Head of caudate nucleus (tissue), 42 donors: ENCODE data around the gene CLCN3.

Experiments used
- DNase-seq, 42 donors: peaks; one replicate each; pipeline versions ENCODE4 v3.0.0 to v3.0.0-alpha.2; 2020 to 2021; ENCODE audit warnings: mixed read lengths in 7 of 42
- intact Hi-C: fragments of 100-400 bp; cut with DNase I; formaldehyde crosslinking; loops from one replicate; pipeline ENCODE4 v1.15.0; 2022

Gene CLCN3

DNA sequence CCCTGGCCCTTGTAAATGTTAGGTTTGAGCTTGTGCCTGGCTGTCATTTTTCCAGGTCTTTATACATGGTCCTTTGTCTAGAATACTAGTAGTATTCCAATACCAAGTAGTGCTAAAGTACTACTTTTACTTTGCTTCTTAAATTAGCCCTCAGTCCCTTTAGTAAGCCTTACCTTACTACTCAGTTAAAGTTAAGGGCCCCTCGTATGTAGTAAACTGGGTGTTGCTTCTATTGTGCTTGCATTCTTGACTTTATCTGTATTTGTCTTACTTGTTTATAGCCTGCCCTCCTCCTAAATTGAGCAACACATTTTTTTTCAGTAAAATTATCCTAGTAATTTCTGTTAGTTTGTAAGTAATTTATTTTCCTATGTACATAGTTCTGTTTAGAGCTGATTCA is 25.2 kb downstream of the CLCN3 start:
- intact Hi-C loops = no loop called here

DNA sequence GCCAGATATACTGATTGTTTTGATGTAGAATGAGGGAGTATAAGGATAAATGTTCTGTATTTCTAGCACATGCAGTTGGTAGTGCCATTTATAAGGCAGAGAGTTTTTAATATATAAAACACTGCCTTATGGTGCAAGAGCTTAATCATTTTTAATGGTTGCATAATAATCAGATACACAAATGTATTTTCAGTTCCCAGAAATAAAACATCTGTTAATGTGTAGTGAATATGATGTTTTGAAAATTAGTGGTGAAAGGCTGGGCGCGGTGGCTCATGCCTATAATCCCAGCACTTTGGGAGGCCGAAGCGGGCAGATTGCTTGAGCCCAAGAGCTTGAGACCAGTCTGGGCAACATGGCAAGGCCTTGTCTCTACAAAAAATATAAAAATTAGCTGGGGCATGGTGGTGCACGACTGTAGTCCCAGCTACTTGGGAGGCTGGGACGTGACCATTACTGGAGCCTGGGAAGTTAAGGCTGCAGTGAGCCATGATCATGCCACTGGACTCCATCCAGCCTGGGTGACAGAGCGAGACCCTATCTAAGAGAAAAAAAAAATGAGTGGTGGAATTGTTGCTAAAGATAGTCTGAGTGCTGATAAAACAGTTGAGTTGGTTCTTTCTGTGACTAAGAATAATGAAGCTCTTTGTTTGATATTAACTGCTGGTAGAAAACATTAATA is 29.3 kb downstream of the CLCN3 start:
- intact Hi-C loops = no loop called here
- DNase-seq = no peak

More for the DNA sequence above, 25.2 kb downstream of the CLCN3 start:
- no peak for DNase-seq

- no peak for DNase-seq
- intact Hi-C loops = no loop called here
Observed at GRCh38 chr4:169650227-169650936, 30.0 kb downstream of the CLCN3 start.

GRCh38 chr4:169652535-169652934 is 32.2 kb downstream of the CLCN3 start:
- DNase-seq = no peak
- intact Hi-C loops = no loop called here

DNA sequence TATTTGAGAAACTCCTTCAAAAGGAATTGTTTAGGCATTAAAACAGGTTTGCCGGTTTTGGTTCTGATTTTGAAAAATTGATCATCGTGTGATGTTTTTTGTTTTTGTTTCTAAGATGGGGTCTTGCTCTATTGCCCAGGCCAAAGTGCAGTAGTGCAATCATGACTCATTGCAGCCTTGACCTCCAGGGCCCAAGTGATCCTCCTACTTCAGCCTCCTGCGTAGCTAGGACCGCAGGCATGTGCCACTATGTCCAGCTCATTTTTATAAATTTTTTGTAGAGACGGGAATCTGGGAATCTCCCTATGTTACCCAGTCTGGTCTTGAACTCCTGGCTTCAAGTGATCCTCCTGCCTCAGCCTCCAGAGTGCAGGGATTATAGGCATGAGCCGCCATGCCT is 35.0 kb downstream of the CLCN3 start:
- intact Hi-C loops = no loop called here
- no peak for DNase-seq

DNA sequence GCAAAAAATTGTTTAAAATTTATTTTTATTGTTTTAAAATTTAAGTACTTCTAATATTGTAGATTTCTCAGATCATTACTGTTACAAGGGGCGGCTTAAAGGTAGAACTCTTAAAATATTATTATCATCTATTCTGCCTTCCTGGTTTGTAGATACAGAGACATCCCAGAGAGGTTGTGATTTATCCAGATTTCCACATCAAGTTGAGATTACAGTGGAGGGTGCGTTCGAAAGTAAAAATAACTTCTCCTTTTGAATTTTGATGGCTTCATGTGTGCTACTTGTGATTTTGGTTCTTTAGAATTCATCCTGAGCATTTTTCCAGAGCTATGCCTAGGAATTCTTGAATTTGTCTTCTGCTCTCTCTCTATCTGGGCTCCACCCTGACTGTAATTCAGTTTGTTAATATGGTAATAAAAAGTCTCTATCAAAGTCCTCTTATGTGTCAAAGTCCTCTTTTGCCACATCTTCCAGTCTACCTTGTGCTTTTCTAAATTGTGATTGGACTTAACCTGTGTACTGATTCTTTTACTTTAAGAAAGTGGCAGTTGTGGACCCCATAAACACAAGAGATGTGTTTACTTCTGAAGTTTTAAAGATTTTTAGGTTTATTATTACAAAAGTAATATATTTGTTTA is 37.2 kb downstream of the CLCN3 start:
- intact Hi-C loops = no loop called here

DNA sequence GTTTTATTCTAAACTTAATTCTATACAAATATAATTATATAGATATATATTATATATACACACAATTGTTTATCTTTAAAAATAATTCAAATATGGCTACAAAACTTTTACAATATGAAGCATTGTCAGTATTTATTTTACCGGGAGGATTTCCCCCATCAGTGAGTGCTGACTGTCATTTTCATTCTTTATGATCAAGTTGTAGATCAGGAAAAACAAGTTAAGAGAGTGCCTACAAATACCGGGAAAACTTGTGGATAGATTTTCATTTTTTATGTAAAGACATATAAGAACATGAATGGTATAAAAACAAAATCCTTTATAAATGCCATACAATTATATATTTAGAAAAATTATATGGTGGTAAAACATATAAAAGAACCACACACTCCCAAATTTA is 37.8 kb downstream of the CLCN3 start:
- no peak for DNase-seq
- intact Hi-C loops = no loop called here

More for the DNA sequence above, 37.2 kb downstream of the CLCN3 start:
- DNase-seq = no peak

DNA sequence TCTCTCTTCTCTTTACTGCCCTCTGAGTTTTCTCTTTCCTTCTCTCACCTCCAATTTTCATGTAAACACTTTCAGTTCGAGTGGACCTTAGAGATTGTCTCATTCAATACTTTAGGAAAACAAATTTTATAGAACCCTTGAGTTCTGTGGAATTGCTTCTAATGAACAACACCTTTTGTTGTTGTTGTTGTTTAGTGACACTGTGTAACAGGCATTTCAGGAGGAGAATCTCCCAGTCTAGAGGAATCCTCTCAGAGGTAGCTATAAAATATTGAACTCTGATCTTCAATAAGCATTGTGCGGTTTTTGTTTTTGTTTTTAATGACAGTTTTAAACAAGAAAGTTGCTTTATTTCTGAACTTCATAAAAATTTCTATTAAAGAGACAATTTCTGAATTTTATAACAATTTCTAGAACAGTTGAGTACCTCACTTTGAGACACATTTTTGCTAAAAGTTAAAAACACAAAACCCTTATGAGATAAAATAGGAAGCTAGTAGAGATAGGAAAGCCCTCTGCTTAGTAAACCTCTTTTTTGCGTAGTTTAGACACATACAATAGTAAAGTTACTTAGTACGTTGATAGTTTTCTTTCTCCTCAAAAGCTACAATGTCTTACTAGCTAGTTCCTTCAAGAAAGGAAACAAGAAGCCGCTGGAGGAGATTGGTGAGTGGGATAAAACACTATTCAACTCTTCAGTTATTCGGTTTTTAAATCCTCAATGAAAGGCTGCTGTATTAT is 38.8 kb downstream of the CLCN3 start:
- DNase-seq = no peak
- intact Hi-C loops = no loop called here

DNA sequence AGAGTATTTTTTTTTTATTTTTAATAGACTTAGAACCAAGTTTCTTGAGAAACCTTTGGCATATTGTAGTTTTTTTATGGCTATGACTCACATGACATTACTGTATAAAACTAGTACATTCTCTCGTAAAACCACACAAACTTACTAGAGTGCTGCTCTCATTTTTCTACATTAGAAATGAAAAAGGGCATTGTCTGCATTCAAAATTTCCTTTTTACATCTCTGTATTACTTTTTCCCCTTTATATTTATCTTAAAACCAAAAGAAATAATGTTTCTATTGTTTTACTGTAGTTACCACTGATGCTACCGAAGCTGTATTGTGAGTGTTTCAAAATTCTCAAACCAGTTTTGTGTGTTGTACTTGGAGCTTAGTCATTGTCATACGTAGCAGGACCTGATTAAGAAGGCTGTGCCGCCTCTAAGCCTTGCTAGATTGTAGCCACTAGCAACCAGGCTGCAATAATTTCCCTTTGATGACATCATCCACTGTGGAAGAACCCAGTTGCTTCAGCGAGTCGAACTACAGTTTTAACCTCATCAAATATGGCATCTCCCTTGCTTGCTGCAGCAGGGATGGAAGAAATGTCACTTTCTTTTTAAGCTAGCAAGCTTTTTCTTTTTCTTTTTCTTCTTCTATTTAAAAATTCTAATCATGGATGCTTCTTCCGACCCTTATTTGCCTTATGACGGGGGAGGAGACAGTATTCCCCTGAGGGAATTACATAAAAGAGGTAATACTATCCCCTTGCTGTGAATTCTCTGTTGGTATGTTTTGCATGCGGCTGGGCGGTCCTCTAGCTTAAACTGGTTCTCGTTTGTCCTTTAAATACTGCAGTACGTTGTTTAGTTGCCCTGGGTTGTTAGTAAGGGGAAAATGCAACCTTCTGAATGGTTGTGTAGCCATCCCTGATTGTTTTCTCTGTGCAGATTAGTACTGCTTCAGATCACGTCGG is 39.6 kb downstream of the CLCN3 start:
- peak in 41 of 42 donors; percentile 26 to 93 (median 69) for DNase-seq
- intact Hi-C loops = loop anchor here (5.0 kb wide), 1 partner anchor 48 kb away; the partner anchor contains the start of gene NEK1

- intact Hi-C loops = loop anchor here (5.0 kb wide), 1 partner anchor 49 kb away; the partner anchor contains the start of gene NEK1
- no peak for DNase-seq
Observed at GRCh38 chr4:169660929-169661328, 40.6 kb downstream of the CLCN3 start.

GRCh38 chr4:169661761-169662160 is 41.4 kb downstream of the CLCN3 start:
- DNase-seq = no peak
- intact Hi-C loops = loop anchor here (5.0 kb wide), 1 partner anchor 49 kb away; the partner anchor contains the start of gene NEK1

GRCh38 chr4:169662206-169662605 is 41.8 kb downstream of the CLCN3 start:
- no peak for DNase-seq
- intact Hi-C loops = loop anchor here (5.0 kb wide), 1 partner anchor 50 kb away; the partner anchor contains the start of gene NEK1

GRCh38 chr4:169663402-169663801 is 43.0 kb downstream of the CLCN3 start:
- intact Hi-C loops = loop anchor here (5.0 kb wide), 1 partner anchor 51 kb away; the partner anchor contains the start of gene NEK1
- no peak for DNase-seq

DNA sequence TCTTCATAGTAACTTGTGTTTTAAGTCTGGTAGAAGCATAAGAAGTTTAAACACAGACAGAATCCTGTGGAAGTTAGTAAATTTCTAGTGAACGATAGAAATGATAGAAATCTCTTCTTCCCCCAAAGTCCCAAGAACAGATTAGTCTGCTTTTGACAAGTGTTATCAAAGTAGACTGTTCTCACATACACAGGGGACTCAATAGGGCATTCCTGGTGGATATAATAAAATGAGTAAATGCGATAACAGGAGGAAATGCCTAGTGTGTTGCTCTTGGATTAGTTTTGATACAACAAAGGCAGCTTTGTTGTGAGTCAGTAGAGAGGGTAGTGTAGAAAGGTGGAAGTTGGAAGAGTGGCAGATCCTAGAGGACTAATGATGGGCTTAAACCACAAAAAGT is 43.5 kb downstream of the CLCN3 start:
- intact Hi-C loops = loop anchor here (5.0 kb wide), 1 partner anchor 52 kb away; the partner anchor contains the start of gene NEK1
- no peak for DNase-seq

- peak in 1 of 42 donors; percentile 6 for DNase-seq
- intact Hi-C loops = loop anchor here (5.0 kb wide), 1 partner anchor 52 kb away; the partner anchor contains the start of gene NEK1
Observed at GRCh38 chr4:169664615-169665014, 44.2 kb downstream of the CLCN3 start.

- DNase-seq = no peak
- intact Hi-C loops = no loop called here
Observed at GRCh38 chr4:169665046-169665737, 44.8 kb downstream of the CLCN3 start.

DNA sequence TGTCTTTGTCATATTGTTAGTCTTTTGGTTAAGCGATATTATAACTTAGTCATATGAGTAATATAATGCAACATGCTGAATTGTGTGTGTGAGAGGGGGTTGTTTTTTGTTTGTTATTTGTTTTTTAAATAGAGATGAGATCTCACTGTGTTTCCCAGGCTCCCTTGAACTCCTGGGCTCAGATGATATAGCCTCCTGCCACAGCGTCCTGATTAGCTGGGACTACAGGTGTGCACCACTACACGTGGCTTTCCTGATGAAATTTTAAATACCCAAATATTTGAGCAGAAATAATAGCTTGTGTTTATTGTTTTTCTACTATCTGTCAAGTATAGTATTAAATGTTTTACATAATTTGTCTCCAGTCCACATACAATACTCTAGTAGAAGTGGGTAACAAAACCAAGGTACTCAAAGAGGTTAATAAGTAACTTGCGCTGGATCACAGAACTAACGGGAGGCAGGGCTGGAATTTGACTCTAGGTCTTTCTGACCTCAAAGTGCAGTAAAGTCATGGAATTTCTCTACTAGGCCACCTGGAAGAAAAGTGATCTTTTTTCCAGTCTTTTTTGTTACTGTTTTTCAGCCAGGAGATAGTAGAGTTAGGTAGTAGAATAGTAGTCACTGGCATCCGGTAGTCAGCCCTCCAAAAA is 47.8 kb downstream of the CLCN3 start:
- no peak for DNase-seq
- intact Hi-C loops = no loop called here
